Posterior cingulate gyrus (tissue), 11 donors: ENCODE results near the gene PPM1N.

ENCODE experiments used
- DNase-seq, 10 donors: peaks; one replicate each; pipeline versions ENCODE4 v3.0.0 to v3.0.0-alpha.2; 2020 to 2021; ENCODE audit warnings: mixed read lengths in 3 of 10
- intact Hi-C: fragments of 100-400 bp; cut with DNase I; formaldehyde crosslinking; loops from one replicate; pipeline ENCODE4 v1.15.1; 2023

The PPM1N gene

GRCh38 chr19:45498411-45499195, at the start of gene PPM1N:
Gene PPM1N (plus strand): TSS chr19:45498443. CDS start chr19:45498473, 30 bp downstream.
- intact Hi-C loops, result no loop called here
- peak in 3 of 10 donors; percentile 36 to 88 (median 85) for DNase-seq

- intact Hi-C loops, result no loop called here
- DNase-seq, result no peak
Observed at GRCh38 chr19:45448887-45449299, 49.4 kb upstream of the PPM1N start.

- no peak for DNase-seq
- intact Hi-C loops, result no loop called here
Observed at GRCh38 chr19:45450012-45450333, 48.3 kb upstream of the PPM1N start.

GRCh38 chr19:45451131-45451849, 47.0 kb upstream of the PPM1N start:
- intact Hi-C loops, result no loop called here
- DNase-seq, result peak in 1 of 10 donors; percentile 87

- DNase-seq, result no peak
- intact Hi-C loops, result no loop called here
Observed at GRCh38 chr19:45451850-45452387, 46.3 kb upstream of the PPM1N start.

GRCh38 chr19:45455707-45456499, 42.3 kb upstream of the PPM1N start:
- intact Hi-C loops, result no loop called here
- DNase-seq, result no peak

- no peak for DNase-seq
- intact Hi-C loops, result no loop called here
Observed at GRCh38 chr19:45456500-45456815, 41.8 kb upstream of the PPM1N start.

- no peak for DNase-seq
- intact Hi-C loops, result loop anchor here (2.0 kb wide), 1 partner anchor 53 kb away; no protein-coding TSS in a partner anchor
Observed at GRCh38 chr19:45457776-45458175, 40.5 kb upstream of the PPM1N start.

- intact Hi-C loops, result no loop called here
- DNase-seq, result no peak
Observed at GRCh38 chr19:45460807-45461347, 37.4 kb upstream of the PPM1N start.

- no peak for DNase-seq
- intact Hi-C loops, result no loop called here
Observed at GRCh38 chr19:45462174-45462573, 36.1 kb upstream of the PPM1N start.

- intact Hi-C loops, result no loop called here
- no peak for DNase-seq
Observed at GRCh38 chr19:45463241-45463640, 35.0 kb upstream of the PPM1N start.

- no peak for DNase-seq
- intact Hi-C loops, result no loop called here
Observed at GRCh38 chr19:45464274-45464673, 34.0 kb upstream of the PPM1N start.

- intact Hi-C loops, result no loop called here
- no peak for DNase-seq
Observed at GRCh38 chr19:45464852-45465441, 33.3 kb upstream of the PPM1N start.

GRCh38 chr19:45467115-45467455, 31.2 kb upstream of the PPM1N start:
- DNase-seq, result no peak
- intact Hi-C loops, result no loop called here

GRCh38 chr19:45467456-45468158, 30.6 kb upstream of the PPM1N start, which contains the start of gene FOSB:
Gene FOSB (plus strand): TSS chr19:45467996. CDS start chr19:45468587, 591 bp downstream.
- peak; percentile 89 to 99 (median 94) for DNase-seq
- intact Hi-C loops, result no loop called here

GRCh38 chr19:45468159-45468651, 30.0 kb upstream of the PPM1N start:
- DNase-seq, result no peak
- intact Hi-C loops, result no loop called here

GRCh38 chr19:45468803-45469131, 29.5 kb upstream of the PPM1N start:
- intact Hi-C loops, result no loop called here
- DNase-seq, result peak in 2 of 10 donors; percentile 12 to 84

GRCh38 chr19:45469132-45469944, 28.9 kb upstream of the PPM1N start:
- intact Hi-C loops, result no loop called here
- peak; percentile 71 to 99 (median 91) for DNase-seq
